HK-2 (cell line): Measurements from ENCODE around the gene CLIP1.

Experiments used
- DNase-seq: peaks from one replicate; pipeline ENCODE4 v3.0.0-alpha.2; 2018; ENCODE audit not compliant: unreplicated experiment

The CLIP1 gene

GRCh38 chr12:122250047-122250446, 172.4 kb downstream of the CLIP1 start:
- no peak for DNase-seq

- no peak for DNase-seq
These were observed 176.9 kb downstream of the CLIP1 start for GRCh38 chr12:122245553-122245952.

GRCh38 chr12:122244565-122245371, 177.7 kb downstream of the CLIP1 start:
- no peak for DNase-seq

- no peak for DNase-seq
These were observed 178.5 kb downstream of the CLIP1 start for GRCh38 chr12:122243965-122244364.

- no peak for DNase-seq
These were observed 183.6 kb downstream of the CLIP1 start for GRCh38 chr12:122238861-122239260.

- no peak for DNase-seq
These were observed 186.7 kb downstream of the CLIP1 start for GRCh38 chr12:122235741-122236140.

- DNase-seq: no peak
These were observed 189.8 kb downstream of the CLIP1 start for GRCh38 chr12:122232691-122233090.

- DNase-seq: no peak
These were observed 191.7 kb downstream of the CLIP1 start for GRCh38 chr12:122230798-122231197.

- no peak for DNase-seq
These were observed 194.4 kb downstream of the CLIP1 start for GRCh38 chr12:122228092-122228491.

- no peak for DNase-seq
These were observed 195.1 kb downstream of the CLIP1 start for GRCh38 chr12:122227341-122227740.

- DNase-seq: no peak
These were observed 195.9 kb downstream of the CLIP1 start for GRCh38 chr12:122226366-122227125.

- DNase-seq: peak; percentile 100
These were observed 196.6 kb downstream of the CLIP1 start, which contains the start of gene DIABLO for GRCh38 chr12:122225683-122226365. TSS of gene DIABLO (minus strand) at chr12:122226052. CDS start at chr12:122226014, 38 bp downstream.
